KBM-7 (cell line): ENCODE results near the gene WFIKKN2.
"Not testable (repeated sequence)": the region's sequence is repeated elsewhere in the genome, so short reads cannot be mapped to it uniquely, and the experiment has no call there.

Experiments
- DNase-seq: peaks from one replicate; pipeline ENCODE4 v3.0.0-alpha.2; 2015
- in situ Hi-C: fragments of 300-500 bp; cut with MboI; formaldehyde crosslinking; loops from 2 replicates; pipeline ENCODE4 v1.14.3; 2020; ENCODE audit warnings: low sequenced_read_pairs, low pct_unique_long_range_greater_than_20kb, mixed read lengths

WFIKKN2 gene

DNA sequence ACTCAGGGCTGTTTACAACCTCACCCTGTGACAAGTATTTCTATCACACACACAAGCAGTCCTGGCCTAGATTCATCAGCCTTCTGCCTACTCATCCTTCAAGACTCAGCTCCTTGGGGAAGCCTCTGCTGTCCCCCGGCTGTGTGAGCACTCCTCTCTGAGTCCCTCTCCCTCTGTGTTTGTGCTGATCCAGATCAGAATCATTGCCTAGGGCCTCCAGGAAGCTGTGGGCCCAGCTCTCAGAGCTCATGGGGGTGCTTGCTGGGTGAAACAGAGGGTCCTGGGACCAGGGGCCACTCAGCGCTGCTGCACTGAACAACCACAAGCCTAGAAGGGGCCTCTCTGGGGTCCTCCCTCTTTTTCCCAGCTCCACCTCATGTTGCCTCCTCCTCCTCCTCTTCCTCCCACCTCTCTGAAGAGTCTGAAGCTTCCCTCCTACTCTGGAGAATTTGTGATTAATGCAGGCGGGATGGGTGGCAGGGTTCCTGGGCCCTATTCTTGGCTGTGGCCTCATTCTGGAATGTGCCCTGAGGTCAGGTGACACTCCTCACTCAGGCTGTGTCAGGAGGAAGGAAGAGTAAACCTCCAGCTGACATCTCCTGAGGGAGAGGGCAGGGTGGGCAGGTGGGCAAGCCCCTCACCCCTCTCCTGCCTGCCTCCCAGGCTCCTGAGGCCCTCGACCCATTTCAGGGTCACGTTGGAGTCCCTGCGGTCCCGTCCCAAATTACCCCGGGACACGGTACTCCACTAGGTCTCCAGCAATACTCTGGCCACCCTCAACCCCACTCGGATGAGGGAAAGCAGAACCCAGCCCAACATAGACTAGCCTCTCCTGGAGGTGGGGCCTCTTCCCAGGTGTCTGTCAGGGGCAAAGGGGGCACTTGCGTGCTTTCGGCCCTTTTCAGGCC is 10.1 kb downstream of the WFIKKN2 start:
- in situ Hi-C loops = no loop called here
- DNase-seq = no peak

DNA sequence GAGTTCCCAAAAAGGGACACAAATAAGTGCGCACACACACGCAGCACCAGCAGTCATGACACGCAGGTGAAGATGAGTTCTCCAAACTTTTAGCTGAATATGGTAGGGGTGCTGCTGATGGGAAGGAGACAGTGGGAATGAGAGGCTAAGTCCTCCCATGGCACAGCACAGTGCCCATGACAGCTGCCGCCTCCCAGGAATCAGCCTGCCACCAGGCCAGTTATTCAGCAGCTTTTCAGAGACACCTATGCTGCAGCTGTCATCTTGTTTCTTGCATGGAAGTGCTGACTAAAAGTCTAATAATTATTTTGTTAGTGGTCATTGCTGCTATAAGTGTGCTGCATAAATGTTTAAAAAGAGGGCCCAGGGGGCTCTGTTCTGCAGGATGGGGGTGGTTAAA is 12.2 kb downstream of the WFIKKN2 start:
- no peak for DNase-seq
- in situ Hi-C loops = no loop called here

DNA sequence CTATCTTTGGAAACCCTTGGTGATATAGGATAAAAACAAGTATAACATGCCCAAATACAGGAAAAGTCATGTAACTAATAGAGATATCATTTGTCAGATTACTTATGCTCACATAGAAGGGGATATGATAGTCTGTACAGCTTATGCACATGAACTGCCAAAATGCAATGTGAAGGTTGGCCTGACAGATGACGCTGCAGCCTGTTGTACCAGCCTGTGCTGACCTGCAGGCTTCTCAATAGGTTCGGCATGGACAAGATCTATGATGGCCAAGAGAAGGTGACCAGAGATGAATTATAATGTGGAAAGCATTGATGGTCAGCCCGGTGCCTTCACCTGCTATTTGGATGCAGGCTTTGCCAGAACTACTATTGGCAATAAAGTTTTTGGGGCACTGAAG is 12.7 kb downstream of the WFIKKN2 start:
- in situ Hi-C loops = no loop called here
- no peak for DNase-seq

DNA sequence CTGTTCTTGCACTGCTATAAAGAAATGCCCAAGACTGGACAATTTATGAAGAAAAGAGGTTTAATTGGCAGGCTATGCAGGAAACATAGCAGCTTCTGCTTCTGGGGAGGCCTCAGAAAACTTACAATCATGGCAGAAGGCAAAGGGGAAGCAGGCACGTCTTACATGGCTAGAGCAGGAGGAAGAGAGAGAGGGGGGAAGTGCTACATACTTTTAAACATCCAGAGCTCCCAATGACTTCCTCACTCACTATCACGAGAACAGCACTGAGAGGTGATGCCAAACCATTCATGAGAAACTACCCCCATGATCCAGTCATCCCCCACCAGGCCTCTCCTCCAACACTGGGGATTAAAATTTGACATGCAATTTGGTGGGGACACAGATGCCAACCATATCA is 13.3 kb downstream of the WFIKKN2 start:
- in situ Hi-C loops = no loop called here
- peak; percentile 50 for DNase-seq

DNA sequence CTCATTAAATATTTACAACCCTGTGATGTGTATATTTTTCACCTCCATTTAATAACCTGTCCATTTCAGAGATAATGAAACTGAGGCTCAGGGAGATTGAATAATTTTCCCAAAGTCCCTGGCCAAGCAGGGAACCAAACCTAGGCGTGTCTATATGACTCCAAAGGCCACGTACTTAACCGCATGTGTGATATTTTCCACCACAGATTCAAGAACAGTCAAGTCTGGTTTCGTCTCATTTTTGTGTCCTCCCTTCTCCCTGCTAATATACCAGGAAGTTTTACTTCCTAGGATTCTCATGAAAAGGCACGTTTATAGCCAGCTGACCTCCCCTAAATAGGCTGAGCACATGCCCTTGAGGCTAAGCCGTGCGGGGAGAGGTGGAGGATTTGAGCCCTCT is 15.3 kb downstream of the WFIKKN2 start:
- in situ Hi-C loops = loop anchor here (10.0 kb wide), 1 partner anchor 104 kb away; no protein-coding TSS in a partner anchor
- no peak for DNase-seq

DNA sequence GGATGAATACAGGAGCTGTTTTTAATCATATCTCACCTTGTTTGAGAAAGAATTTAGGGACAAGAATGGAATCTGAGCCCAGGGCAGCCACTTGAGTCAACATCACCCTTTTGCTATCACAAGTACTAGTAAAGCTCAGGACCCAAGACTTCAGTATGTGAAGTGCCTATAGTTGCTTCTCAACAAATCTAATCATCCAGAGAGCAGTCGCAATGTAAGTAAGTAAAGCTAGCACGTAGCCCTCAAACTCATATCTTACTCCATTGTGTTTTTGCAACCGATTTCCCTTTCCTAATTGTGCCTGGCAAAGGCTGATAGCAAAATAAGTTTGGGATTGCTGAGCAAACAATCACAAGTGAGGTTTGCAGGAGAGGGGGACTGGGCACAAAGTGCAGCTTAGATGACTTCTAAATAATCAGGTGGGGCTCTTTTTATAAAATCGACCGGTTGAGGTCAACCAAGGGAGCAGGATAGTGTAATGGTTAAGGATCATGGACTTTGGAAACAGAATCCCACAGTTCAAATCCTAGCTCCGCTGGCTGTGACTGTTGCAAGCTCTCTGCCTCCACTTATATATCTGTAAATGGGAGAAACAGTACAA is 17.7 kb downstream of the WFIKKN2 start:
- in situ Hi-C loops = loop anchor here (10.0 kb wide), 1 partner anchor 102 kb away; no protein-coding TSS in a partner anchor
- no peak for DNase-seq

DNA sequence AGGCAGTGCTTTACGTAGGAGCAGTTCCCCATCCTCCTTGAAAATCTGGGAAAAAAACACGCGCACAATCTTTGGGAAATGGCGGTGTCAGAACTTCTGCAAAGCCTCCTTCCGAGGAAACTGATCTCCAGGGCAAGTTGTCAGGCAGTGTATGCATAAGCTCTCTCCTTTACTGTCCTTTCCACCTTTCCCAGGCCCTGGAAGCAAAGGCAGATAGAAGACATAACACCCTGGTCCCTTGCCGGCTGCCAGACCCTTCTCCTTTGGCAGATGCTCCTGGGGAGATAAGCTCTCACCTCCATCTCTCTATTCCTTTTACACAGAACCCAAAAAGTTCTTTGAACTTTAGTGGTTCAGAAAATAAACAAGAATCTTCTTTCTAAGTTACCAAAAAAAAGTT is 18.4 kb downstream of the WFIKKN2 start:
- in situ Hi-C loops = loop anchor here (10.0 kb wide), 1 partner anchor 101 kb away; no protein-coding TSS in a partner anchor
- DNase-seq = no peak

DNA sequence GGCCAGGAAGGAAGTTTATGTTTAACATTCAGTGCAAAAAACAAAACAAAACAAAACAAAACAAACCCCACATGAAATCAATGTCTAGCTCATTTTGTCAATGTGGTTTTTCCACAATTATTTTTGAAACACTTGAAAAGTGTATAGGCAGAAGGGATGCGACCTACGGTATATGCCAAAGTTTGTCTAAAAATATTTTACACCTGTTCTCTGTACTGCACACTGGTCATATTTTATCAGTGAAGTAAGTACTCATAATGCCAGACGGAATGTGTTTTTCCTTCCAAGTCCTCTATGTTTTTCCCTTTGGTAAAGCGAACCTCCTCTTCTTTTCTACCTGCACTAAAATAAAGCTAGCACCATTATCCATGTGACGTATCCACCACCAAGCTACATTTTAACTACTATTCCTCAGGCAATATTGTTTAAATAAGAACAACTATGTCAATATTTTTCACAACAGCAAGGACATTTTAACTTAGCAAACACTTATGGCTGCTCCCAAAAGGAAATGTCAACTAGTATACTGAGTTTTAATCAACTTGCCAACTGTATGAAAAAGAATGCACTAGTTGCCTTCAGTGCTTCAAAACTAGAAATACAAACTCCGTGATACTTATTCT is 20.4 kb downstream of the WFIKKN2 start:
- in situ Hi-C loops = loop anchor here (10.0 kb wide), 1 partner anchor 99 kb away; no protein-coding TSS in a partner anchor
- no peak for DNase-seq

DNA sequence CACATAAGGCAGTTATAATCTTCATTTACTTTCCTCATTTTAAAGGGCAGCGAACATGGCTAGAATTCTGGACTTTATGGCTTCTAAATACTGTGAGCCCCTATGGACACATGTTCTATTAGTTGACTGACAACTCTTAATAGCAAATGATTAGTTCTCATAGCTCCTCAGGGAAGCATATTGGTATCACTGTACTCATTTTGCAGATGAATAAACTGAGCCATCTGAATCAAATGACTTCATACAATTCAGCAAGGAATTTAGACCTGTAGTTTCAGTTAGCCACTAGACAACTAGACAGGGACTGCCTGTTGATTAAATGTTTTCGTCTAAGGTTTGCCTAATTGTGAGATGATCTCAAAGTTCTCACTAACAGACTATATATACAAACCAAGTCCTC is 21.0 kb downstream of the WFIKKN2 start:
- DNase-seq = no peak
- in situ Hi-C loops = loop anchor here (10.0 kb wide), 1 partner anchor 98 kb away; no protein-coding TSS in a partner anchor

DNA sequence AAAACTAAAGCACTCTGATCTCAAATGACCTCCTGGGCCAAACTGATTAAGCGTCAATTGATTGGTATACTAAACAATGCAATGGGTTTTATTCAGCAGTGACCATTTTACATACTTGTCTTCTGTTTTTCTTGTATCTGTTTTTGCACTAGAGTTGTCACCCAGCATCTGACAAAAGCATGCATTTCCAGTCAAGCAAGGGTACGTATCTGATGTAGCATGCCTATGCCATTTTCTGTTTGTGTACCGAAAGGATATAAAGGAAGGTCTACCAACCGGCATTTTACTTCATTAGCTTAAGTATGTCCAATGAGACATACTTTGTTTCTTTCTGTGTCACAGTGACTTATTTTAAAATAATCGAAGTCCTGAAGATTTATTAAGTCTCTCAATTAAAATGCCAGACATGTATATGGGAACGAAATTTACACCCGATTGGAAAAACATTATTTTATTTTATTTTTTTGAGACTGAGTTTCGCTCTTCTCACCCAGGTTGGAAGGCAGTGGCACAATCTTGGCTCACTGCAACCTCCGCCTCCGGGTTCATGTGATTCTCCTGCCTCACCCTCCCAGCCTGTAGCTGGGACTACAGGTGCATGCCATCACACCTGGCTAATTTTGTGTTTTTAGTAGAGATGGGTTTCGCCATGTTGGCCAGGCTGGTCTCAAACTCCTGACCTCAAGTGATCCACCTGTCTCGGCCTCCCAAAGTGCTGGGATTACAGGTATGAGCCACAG is 23.3 kb downstream of the WFIKKN2 start:
- DNase-seq = no peak
- in situ Hi-C loops = loop anchor here (10.0 kb wide), 1 partner anchor 96 kb away; no protein-coding TSS in a partner anchor

DNA sequence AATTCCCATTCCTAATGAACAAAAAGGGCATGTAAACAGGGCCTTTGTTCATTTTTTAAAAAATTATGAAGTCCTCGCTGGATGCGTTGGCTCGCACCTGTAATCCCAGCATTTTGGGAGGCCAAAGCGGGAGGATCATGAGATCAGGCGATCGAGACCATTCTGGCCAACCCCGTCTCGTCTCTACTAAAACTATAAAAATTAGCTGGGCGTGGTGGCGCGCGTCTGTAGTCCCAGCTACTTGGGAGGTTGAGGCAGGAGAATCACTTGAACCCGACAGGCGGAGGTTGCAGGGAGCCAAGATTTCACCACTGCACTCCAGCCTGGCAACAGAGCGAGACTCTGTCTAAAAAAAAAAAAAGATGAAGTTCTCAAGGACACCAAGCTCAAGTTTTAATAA is 24.3 kb downstream of the WFIKKN2 start:
- DNase-seq = not testable (repeated sequence)
- in situ Hi-C loops = loop anchor here (10.0 kb wide), 1 partner anchor 95 kb away; no protein-coding TSS in a partner anchor

DNA sequence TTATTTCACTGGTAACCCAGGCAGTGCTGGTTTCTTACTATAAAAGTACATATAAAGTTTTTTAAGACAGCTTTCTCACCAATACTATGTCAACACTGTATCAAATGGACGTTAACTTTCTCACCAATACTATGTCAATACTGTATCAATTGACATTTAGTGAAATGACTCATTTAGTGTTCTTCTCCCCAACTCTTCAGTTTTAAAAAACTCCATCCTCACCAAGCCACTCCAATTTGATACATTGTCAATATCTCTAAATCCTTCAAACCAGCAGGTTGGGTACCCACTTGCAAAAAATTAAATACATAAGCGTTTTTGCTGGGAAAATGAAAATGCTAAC is 25.9 kb downstream of the WFIKKN2 start:
- in situ Hi-C loops = no loop called here
- DNase-seq = no peak

DNA sequence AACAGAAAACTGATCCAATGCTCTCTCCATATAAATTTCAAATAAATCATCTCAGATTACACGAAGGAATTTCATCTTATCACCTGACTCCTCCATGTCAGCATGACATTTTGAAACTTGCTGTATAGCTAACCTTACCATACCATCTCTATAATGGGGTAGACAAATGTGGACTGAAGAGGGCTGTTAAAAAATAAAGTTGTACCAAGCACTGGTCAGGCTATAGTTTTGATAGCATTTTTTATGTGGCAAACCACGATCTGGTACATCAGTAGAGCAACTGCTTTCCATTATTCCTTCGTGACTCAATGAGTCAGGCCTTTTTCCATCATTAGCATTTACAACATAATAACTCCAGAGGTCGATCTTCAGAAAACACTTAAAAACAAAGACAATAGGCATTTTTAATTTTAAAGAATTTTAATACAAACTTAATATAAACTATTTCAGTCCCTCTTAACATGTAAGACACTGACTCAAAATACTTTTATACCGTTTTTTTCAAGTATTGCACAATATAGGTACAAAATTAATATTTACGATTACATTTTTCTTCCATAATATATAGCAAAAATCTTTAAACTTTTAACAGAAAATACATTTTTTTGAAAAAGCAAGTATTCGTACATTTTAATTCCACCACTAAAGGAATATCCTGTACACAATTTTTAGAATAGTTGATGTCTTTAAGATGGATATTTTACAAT is 26.6 kb downstream of the WFIKKN2 start:
- DNase-seq = no peak
- in situ Hi-C loops = no loop called here

DNA sequence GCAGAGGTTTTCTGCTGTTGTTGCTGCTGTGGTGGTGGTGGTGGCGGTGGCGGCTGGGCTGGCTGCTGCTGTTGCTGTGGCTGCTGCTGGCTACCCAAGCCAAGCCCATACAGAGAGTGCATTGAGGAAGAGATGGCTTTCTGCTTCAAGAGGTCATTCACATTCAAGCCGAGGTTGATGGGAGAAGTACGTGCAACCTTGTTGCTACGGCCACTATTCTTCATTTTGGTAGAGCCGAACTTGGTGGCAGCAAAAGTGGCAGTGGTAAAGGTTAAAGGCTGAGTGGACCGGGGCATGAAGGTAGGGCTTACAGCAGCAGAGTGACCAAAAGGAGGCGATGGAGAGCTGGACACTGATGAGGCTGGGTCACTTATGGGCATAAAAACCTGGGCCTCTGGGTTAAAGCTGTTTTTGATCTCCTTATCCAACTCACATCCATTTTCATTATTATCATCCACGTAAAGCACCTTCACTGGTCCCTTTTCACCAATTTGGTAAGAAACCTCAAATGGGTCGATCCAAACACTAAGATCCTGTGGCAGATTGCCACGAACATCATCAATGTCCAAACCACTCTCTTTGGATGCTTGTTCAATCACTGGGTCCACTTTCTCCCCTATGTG is 27.9 kb downstream of the WFIKKN2 start:
- peak; percentile 51 for DNase-seq
- in situ Hi-C loops = no loop called here

DNA sequence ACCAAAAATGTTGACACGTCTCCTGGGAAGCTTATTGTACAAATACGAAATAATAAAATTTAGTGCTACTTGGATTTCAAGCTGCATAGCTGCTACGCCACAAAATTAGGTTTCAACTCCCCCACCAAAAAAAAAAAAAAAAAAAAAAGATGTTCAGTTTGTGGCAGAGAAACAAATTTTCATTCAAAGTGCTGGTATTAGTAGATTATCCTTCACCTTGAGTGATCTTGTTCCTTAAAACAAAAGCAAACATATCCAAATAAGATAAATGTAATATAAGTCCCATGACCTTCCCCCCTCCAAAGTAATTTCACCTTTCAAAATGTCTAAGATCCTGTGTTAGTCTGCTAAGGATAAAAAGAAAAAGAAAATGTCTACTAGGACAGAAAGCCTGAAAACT is 28.5 kb downstream of the WFIKKN2 start:
- no peak for DNase-seq
- in situ Hi-C loops = no loop called here

DNA sequence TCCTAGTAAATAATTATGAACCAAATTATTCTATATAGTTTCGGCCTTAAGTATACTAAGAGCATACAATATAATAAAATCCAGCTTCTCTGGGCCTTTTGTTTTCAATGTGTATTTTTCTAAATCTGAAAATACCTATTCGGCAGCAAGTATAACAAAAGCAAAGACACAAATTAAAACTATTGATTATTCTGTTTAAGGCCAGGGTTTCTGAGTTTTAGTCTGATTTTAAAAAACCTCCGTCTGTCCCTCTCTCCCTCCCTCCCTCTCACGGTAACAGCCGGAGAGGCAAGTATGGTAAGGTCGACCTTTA is 29.3 kb downstream of the WFIKKN2 start:
- in situ Hi-C loops = no loop called here
- DNase-seq = no peak

DNA sequence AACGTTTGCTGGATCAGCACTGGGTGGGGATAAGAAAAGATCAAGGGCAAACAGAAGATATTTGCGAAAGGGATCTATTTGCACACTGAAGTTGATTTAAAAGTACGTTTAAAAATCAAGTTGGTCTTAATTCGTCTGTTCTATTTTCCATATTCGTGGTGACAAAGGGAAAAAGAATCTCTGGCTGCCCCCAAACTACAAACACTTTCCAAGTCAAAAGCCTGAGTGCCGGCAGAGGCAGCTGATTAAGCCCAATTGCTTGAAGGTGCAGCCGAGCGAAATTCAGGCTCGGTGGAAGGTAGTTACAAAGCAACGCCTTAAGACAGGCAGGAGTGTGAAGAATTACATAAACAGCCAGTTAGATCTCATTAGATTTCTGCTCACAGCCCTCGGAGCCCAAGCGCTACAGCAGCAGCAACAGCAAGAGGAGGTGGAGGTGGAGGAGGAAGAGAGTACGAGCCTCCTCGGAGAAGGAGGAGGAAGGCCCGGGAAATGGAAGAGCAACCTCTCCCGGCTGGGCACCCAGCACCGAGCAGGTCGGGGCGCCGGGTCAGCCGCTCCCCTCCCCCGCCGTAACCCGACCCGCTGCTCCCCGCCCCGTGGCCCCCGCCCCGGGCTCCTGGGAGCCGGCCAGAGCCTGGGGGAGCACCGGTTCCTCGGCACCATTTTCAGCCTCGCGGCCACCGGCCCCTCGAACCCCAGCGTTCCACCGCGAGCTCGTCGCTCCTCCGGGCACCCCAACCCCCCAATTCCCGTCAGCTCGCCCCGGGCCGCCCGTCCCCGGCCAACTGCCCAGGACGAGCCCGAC is 29.9 kb downstream of the WFIKKN2 start:
- peak; percentile 64 for DNase-seq
- in situ Hi-C loops = no loop called here

DNA sequence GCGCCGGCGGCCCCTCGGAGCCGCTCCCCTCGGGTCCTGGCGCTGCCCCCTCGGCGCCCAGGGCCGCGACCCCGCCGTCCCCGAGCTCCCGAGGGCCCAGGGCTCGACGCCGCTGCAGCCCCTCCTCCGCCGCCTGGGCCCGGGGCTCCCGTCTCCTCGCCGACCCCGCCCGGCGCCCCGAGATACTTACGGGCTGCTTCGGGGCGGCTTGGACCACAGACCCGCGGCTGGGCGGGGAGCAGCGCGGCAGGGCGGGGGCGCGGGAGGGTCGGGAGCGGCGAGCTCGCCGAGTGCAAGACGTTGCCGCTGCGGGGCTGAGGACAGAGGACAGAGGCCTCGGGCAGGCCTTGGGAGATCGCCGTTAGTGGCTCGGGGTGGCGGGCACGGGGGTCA is 30.5 kb downstream of the WFIKKN2 start:
- no peak for DNase-seq
- in situ Hi-C loops = no loop called here
